ENCODE data around the gene TRIM2.

Gene TRIM2

DNA sequence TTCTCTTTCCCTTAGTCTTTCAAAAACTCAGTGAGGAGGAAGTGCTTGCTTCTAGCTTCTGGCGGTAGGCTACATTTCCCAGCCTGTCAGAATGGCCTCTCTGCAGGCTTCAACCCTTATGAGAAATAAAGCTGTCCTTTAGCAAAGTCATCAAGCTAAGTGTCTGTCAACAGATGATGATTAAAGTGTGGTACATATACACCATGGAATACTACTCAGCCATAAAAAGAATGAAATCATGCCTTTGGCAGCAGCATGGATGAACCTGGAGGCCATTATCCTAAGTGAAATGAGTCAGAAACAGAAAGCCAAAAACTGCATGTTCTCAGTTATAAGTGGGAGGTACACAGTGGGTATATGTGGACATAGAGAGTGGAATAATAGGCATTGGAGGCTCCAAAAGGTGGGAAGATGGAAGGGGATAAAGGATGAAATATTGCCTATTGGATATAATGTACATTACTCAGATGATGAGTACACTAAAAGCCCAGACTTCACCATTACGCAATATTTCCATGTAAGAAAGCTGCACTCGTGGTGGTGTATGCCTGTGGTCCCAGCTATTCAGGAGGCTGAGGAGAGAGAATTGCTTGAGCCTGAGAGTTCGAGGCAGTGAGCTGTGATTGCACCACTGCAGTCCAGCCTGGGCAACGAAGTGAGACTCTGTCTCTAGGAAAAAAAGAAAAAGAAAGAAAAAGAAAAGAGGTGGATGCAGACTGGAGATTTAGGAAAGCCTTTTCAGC, 7.9 kb downstream of the TRIM2 start:
- Histone ChIP-seq H3K4me1 (no peaks in the 10 kb centered on the region), H3K4me3 (no peak overlapping the region), H3K9me3 (no peaks in the 10 kb centered on the region), H3K27me3 (no peaks in the 10 kb centered on the region), H3K27ac (no peak overlapping the region), H3K36me3 (no peaks in the 10 kb centered on the region)
- no peak for TF ChIP-seq CTCF (IDR thresholded peaks at IDR 0.05)
- no peak for DNase-seq
- intact Hi-C loops (cut with DNase I; ENCODE audit: low total_unique reads): no loop called here

- H3K4me3 ChIP-seq: no peak overlapping the region
- H3K27ac ChIP-seq: no peak overlapping the region
- no peaks in the 10 kb centered on the region for H3K9me3 ChIP-seq
- no peaks in the 10 kb centered on the region for H3K27me3 ChIP-seq
- H3K36me3 ChIP-seq: no peaks in the 10 kb centered on the region
- no peak for TF ChIP-seq CTCF (IDR thresholded peaks at IDR 0.05)
- intact Hi-C loops (cut with DNase I; ENCODE audit: low total_unique reads): no loop called here
- no peak for DNase-seq
- no peaks in the 10 kb centered on the region for H3K4me1 ChIP-seq
These were observed 8.5 kb downstream of the TRIM2 start for GRCh38 chr4:153212736-153213135.

- intact Hi-C loops (cut with DNase I; ENCODE audit: low total_unique reads): no loop called here
- no peak for TF ChIP-seq CTCF (IDR thresholded peaks at IDR 0.05)
- DNase-seq: no peak
- H3K27me3 ChIP-seq: no peaks in the 10 kb centered on the region
- H3K4me3 ChIP-seq: no peak overlapping the region
- no peak overlapping the region for H3K27ac ChIP-seq
- no peaks in the 10 kb centered on the region for H3K36me3 ChIP-seq
- H3K4me1 ChIP-seq: no peaks in the 10 kb centered on the region
- H3K9me3 ChIP-seq: no peaks in the 10 kb centered on the region
These were observed 11.7 kb downstream of the TRIM2 start for GRCh38 chr4:153215921-153216320.

- H3K27ac ChIP-seq: no peak overlapping the region
- DNase-seq: no peak
- intact Hi-C loops (cut with DNase I; ENCODE audit: low total_unique reads): no loop called here
- TF ChIP-seq CTCF (IDR thresholded peaks at IDR 0.05): no peak
- no peaks in the 10 kb centered on the region for H3K9me3 ChIP-seq
- H3K27me3 ChIP-seq: no peaks in the 10 kb centered on the region
- no peaks in the 10 kb centered on the region for H3K36me3 ChIP-seq
- H3K4me1 ChIP-seq: no peaks in the 10 kb centered on the region
- no peak overlapping the region for H3K4me3 ChIP-seq
These were observed 12.3 kb downstream of the TRIM2 start for GRCh38 chr4:153216546-153216945.

GRCh38 chr4:153217440-153217839, 13.2 kb downstream of the TRIM2 start:
- Histone ChIP-seq H3K4me1 (no peaks in the 10 kb centered on the region), H3K27me3 (no peaks in the 10 kb centered on the region), H3K36me3 (no peaks in the 10 kb centered on the region), H3K4me3 (no peak overlapping the region), H3K9me3 (no peaks in the 10 kb centered on the region), H3K27ac (no peak overlapping the region)
- TF ChIP-seq CTCF (IDR thresholded peaks at IDR 0.05): no peak
- intact Hi-C loops (cut with DNase I; ENCODE audit: low total_unique reads): no loop called here
- no peak for DNase-seq

DNA sequence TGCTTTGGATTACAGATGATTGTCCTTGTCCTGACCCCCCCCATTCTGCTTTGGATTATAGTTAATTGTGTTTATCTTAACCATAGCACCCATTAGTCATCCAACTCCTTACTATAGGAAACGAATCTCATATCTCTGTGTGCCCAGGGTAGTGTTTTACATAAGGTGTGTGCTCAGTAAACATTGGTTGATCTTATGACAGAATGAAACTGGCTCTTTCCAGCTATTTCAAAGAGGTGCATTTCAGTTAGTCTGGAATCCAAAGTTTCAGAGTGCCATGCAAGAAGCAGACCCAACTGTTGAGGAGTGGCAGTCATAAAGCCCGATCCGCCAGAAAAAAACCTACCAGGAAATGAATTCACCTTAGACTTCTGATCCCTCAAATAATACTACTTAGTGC, 14.7 kb downstream of the TRIM2 start:
- no peak for TF ChIP-seq CTCF (IDR thresholded peaks at IDR 0.05)
- H3K4me3 ChIP-seq: no peak overlapping the region
- DNase-seq: no peak
- no peaks in the 10 kb centered on the region for H3K36me3 ChIP-seq
- H3K27ac ChIP-seq: no peak overlapping the region
- H3K27me3 ChIP-seq: no peaks in the 10 kb centered on the region
- H3K9me3 ChIP-seq: no peaks in the 10 kb centered on the region
- peaks cover 0 to 6% (median 3%) of the 10 kb centered on the region in 4 donors for H3K4me1 ChIP-seq
- intact Hi-C loops (cut with DNase I; ENCODE audit: low total_unique reads): no loop called here

All from tibial artery (tissue), 4 donors.